Nucleus accumbens (tissue), 56 donors: ENCODE data around the gene WDR59.
A peak's percentile ranks its signal among the peaks of the same experiment; 100 is the strongest.
"Not testable (repeated sequence)": the region's sequence is repeated elsewhere in the genome, so short reads cannot be mapped to it uniquely, and the experiment has no call there.

ENCODE experiments used
- DNase-seq, 56 donors: peaks; one replicate each; lab custom pipeline; 2025; lab: John Stamatoyannopoulos, UW

WDR59 gene

GRCh38 chr16:74868501-74868900, 116.4 kb downstream of the WDR59 start:
- DNase-seq = no peak

- no peak for DNase-seq
Observed at GRCh38 chr16:74868035-74868434, 116.9 kb downstream of the WDR59 start.

GRCh38 chr16:74867281-74867849, 117.6 kb downstream of the WDR59 start:
- DNase-seq = no peak

- no peak for DNase-seq
Observed at GRCh38 chr16:74865922-74866598, 118.9 kb downstream of the WDR59 start.

- peak in 15 of 56 donors; percentile 0 to 36 (median 9) for DNase-seq
Observed at GRCh38 chr16:74862743-74863244, 122.1 kb downstream of the WDR59 start.

- DNase-seq = no peak
Observed at GRCh38 chr16:74852500-74852875, 132.4 kb downstream of the WDR59 start.

- DNase-seq = no peak
Observed at GRCh38 chr16:74850027-74850426, 134.9 kb downstream of the WDR59 start.

GRCh38 chr16:74847202-74847601, 137.7 kb downstream of the WDR59 start:
- no peak for DNase-seq

GRCh38 chr16:74846714-74847113, 138.2 kb downstream of the WDR59 start:
- DNase-seq = no peak

GRCh38 chr16:74844041-74844980, 140.6 kb downstream of the WDR59 start:
- DNase-seq = no peak

GRCh38 chr16:74843381-74844035, 141.4 kb downstream of the WDR59 start:
- DNase-seq = not testable (repeated sequence)

- no peak for DNase-seq
Observed at GRCh38 chr16:74842413-74842812, 142.5 kb downstream of the WDR59 start.

GRCh38 chr16:74841904-74842303, 143.0 kb downstream of the WDR59 start:
- no peak for DNase-seq

GRCh38 chr16:74841469-74841868, 143.5 kb downstream of the WDR59 start:
- DNase-seq = no peak

- DNase-seq = no peak
Observed at GRCh38 chr16:74837056-74837455, 147.9 kb downstream of the WDR59 start.

GRCh38 chr16:74836111-74836671, 148.7 kb downstream of the WDR59 start:
- DNase-seq = no peak

- no peak for DNase-seq
Observed at GRCh38 chr16:74832228-74832627, 152.7 kb downstream of the WDR59 start.

GRCh38 chr16:74831467-74831866, 153.5 kb downstream of the WDR59 start:
- no peak for DNase-seq

GRCh38 chr16:74830648-74831047, 154.3 kb downstream of the WDR59 start:
- DNase-seq = no peak

GRCh38 chr16:74829637-74830036, 155.3 kb downstream of the WDR59 start:
- DNase-seq = no peak
